ENCODE measurements around the gene NDRG3. TPM values are rescaled to one million over a fixed set of nuclear protein-coding genes. Genes with fewer than 3 reads are reported as not detected.

NDRG3 gene
- total and polyA plus RNA-seq, 10 of the 15 experiments (the other 5 are each of a cell fraction or from before 2014, with no cell fraction given) = 11.2 to 29.7 (median 14.9) TPM

GRCh38 chr20:36770680-36771079 is 24.8 kb upstream of the NDRG3 start:
- H4K20me1 ChIP-seq (ENCODE audit: control insufficient read depth, insufficient read depth) = no peaks in the 10 kb centered on the region
- TF ChIP-seq JUNB (IDR thresholded peaks at IDR 0.05) = no peak
- TF ChIP-seq YBX1 (IDR thresholded peaks at IDR 0.05) = no peak
- TF ChIP-seq ZBED1 (IDR thresholded peaks at IDR 0.05; ENCODE audit: borderline replicate concordance) = no peak
- no peaks in the 10 kb centered on the region for H3K9me3 ChIP-seq (replicated peaks; ENCODE audit: control insufficient read depth, insufficient read depth, low read length)
- 100% methylated on average over 7 of the region's 7 CpGs for WGBS (ENCODE audit: insufficient coverage, insufficient replicate concordance, low lambda C conversion rate, missing lambda C conversion rate)
- H3K27me3 ChIP-seq (replicated peaks in 1 of 2; ENCODE audit: control insufficient read depth in 2 of 2, insufficient read depth in 2 of 2, low read length in 1 of 2) = no peaks in the 10 kb centered on the region
- no peak for FAIRE-seq
- H3K4me2 ChIP-seq (ENCODE audit: control insufficient read depth, insufficient read depth) = no peak overlapping the region
- H3K4me3 ChIP-seq = no peak overlapping the region
- in situ Hi-C loops (cut with MboI) (no loop called here), intact Hi-C loops (cut with micrococcal nuclease; ENCODE audit: unreplicated experiment) (loop anchor here (5.0 kb wide), 1 partner anchor 92 kb away; a partner anchor contains a TSS)
- ChIA-PET SMC1A (ENCODE audit: uncharacterized antibody, unreplicated experiment) (interaction anchor here (0.7 to 3.8 kb wide), 6 partner anchors 13 to 117 kb away, joined by 3 to 26 read pairs (median 4); no protein-coding TSS in a partner anchor), RAD21 (ENCODE audit: unreplicated experiment) (interaction anchor here (1.6 to 1.8 kb wide), 2 partner anchors 16 to 65 kb away, joined by 4 to 6 read pairs; no protein-coding TSS in a partner anchor), POLR2A (interaction anchor here (1.0 to 1.3 kb wide), 2 partner anchors 13 to 24 kb away, joined by 3 to 4 read pairs; partner anchors contain the start of gene NDRG3), CTCF (interaction anchor here (1.2 to 4.5 kb wide), 2 partner anchors 16 to 20 kb away, joined by 3 to 16 read pairs; no protein-coding TSS in a partner anchor)
- H3K36me3 ChIP-seq (ENCODE audit: control insufficient read depth in 2 of 2, insufficient read depth in 2 of 2, low read length in 1 of 2) = no peaks in the 10 kb centered on the region; a peak in 1 of 4 replicates
- no TSS peak for BruUV-seq (replicated peaks)
- peaks cover 10% of the 10 kb centered on the region for H3K79me2 ChIP-seq (ENCODE audit: control insufficient read depth, insufficient read depth, low read length)
- ATAC-seq = no peak
- H3K9ac ChIP-seq (ENCODE audit: control insufficient read depth, insufficient read depth, low read length) = no peak overlapping the region
- H3K27ac ChIP-seq (ENCODE audit: control insufficient read depth, insufficient read depth) = no peak overlapping the region
- H2AFZ ChIP-seq (ENCODE audit: control insufficient read depth, low read depth, low read length) = no peak overlapping the region
- H3K4me1 ChIP-seq (ENCODE audit: control insufficient read depth, insufficient read depth, low read length) = peaks cover 32% of the 10 kb centered on the region
- DNase-seq (ENCODE audit: low read depth, low spot score) = no peak

GRCh38 chr20:36768768-36769430 is 23.0 kb upstream of the NDRG3 start:
- POLR2A ChIA-PET = interaction anchor here (0.7 to 0.9 kb wide), 2 partner anchors 23 to 65 kb away, joined by 3 read pairs; partner anchors contain the start of gene NDRG3
- FAIRE-seq (peak; percentile 41), ATAC-seq (no peak), DNase-seq (ENCODE audit: low read depth, low spot score) (no peak)
- H3K36me3 ChIP-seq (ENCODE audit: control insufficient read depth in 2 of 2, insufficient read depth in 2 of 2, low read length in 1 of 2) = no peaks in the 10 kb centered on the region; a peak in 1 of 4 replicates
- no peak overlapping the region for H3K27ac ChIP-seq (ENCODE audit: control insufficient read depth, insufficient read depth)
- no peak overlapping the region for H3K9ac ChIP-seq (ENCODE audit: control insufficient read depth, insufficient read depth, low read length)
- H3K79me2 ChIP-seq (ENCODE audit: control insufficient read depth, insufficient read depth, low read length) = peaks cover 10% of the 10 kb centered on the region
- BruUV-seq (replicated peaks) = no TSS peak
- H3K27me3 ChIP-seq (replicated peaks in 1 of 2; ENCODE audit: control insufficient read depth in 2 of 2, insufficient read depth in 2 of 2, low read length in 1 of 2) = no peaks in the 10 kb centered on the region
- in situ Hi-C loops (cut with MboI) (no loop called here), intact Hi-C loops (cut with micrococcal nuclease; ENCODE audit: unreplicated experiment) (no loop called here)
- no peak overlapping the region for H2AFZ ChIP-seq (ENCODE audit: control insufficient read depth, low read depth, low read length)
- 96% methylated on average over 5 of the region's 5 CpGs for whole genome bisulfite sequencing (ENCODE audit: insufficient coverage, insufficient replicate concordance, low lambda C conversion rate, missing lambda C conversion rate)
- no peaks in the 10 kb centered on the region for H4K20me1 ChIP-seq (ENCODE audit: control insufficient read depth, insufficient read depth)
- SMC1A ChIA-PET (ENCODE audit: uncharacterized antibody, unreplicated experiment) = interaction anchor here (1.4 to 3.8 kb wide), 3 partner anchors 11 to 40 kb away, joined by 4 to 26 read pairs (median 4); no protein-coding TSS in a partner anchor
- peaks cover 16% of the 10 kb centered on the region for H3K4me1 ChIP-seq (ENCODE audit: control insufficient read depth, insufficient read depth, low read length)
- H3K9me3 ChIP-seq (replicated peaks; ENCODE audit: control insufficient read depth, insufficient read depth, low read length) = no peaks in the 10 kb centered on the region
- H3K4me2 ChIP-seq (ENCODE audit: control insufficient read depth, insufficient read depth) = 0 out of 2 replicates have a peak overlapping the region, but pooled peaks have one; percentile 1
- RAD21 ChIA-PET (ENCODE audit: unreplicated experiment) = interaction anchor here (0.8 to 1.1 kb wide), 3 partner anchors 14 to 66 kb away, joined by 3 read pairs; no protein-coding TSS in a partner anchor
- TF ChIP-seq FOXK2 (IDR thresholded peaks at IDR 0.05) = 0 out of 2 replicates have a peak, but pooled peaks have one; percentile 3
- no peak for TF ChIP-seq CTCF (IDR thresholded peaks at IDR 0.05 in 2 of 3, conservative IDR thresholded peaks at IDR 0.05 in 1 of 3; ENCODE audit: control insufficient read depth in 2 of 3, extremely low read depth in 1 of 3, insufficient read depth in 1 of 3, low read depth in 3 of 3, low read length in 3 of 3)
- no peak for TF ChIP-seq REST (IDR thresholded peaks at IDR 0.05; ENCODE audit: low read depth, low read length)
- no peak for TF ChIP-seq JUNB (IDR thresholded peaks at IDR 0.05)
- H3K4me3 ChIP-seq = no peak overlapping the region
- CTCF ChIA-PET = interaction anchor here (1.5 to 4.5 kb wide), 4 partner anchors 12 to 118 kb away, joined by 4 to 16 read pairs (median 8); no protein-coding TSS in a partner anchor
